ENCODE data around the gene BMAL1.

- TF ChIP-seq CTCF (IDR thresholded peaks at IDR 0.05; ENCODE audit: insufficient read depth, low read length, poor library complexity, severe bottlenecking) (no peak), EZH2phosphoT487 (conservative IDR thresholded peaks at IDR 0.05; ENCODE audit: low read length) (no peak)
Observed at GRCh38 chr11:13276832-13277767, 490 bp upstream of the BMAL1 start.

Data from SU-DHL-6 (cell line).